ENCODE results near the gene RLN3.
"Not testable (repeated sequence)": the region's sequence is repeated elsewhere in the genome, so short reads cannot be mapped to it uniquely, and the experiment has no call there.

The RLN3 gene

DNA sequence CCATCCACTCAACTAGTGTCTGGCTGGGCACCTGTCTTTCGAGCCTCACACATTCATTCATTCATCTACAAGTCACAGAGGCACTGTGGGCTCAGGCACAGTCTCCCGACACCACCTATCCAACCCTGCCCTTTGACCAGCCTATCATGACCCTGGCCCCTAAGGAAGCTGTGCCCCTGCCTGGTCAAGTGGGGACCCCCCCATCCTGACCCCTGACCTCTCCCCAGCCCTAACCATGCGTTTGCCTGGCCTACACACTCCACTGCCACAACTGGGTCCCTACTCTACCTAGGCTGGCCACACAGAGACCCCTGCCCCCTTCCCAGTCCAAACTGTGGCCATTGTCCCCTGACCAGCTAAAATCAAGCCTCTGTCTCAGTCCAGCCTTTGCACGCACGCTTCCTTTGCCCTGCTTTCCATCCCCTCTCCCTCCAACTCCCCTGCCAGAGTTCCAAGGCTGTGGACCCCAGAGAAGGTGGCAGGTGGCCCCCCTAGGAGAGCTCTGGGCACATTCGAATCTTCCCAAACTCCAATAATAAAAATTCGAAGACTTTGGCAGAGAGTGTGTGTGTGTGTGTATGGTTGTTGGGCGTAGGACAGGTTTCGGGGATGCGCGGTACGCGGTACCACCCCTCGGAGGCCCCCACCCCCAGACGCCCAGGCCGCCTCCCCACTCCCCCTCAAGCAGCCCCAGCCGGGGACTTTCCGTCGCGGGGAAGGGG, 3.2 kb downstream of the RLN3 start:
- no peak overlapping the region for H2BK120ac ChIP-seq (ENCODE audit: low read depth, low read length)
- peak overlapping the region; percentile 59 for H3K4me2 ChIP-seq (ENCODE audit: low read length)
- H3K36me3 ChIP-seq (ENCODE audit: control insufficient read depth, insufficient read depth, low read length), result no peaks in the 10 kb centered on the region
- no peaks in the 10 kb centered on the region for H3K27me3 ChIP-seq (ENCODE audit: insufficient read depth, low read length, poor library complexity)
- H3K9ac ChIP-seq (ENCODE audit: low read length), result peak overlapping the region; percentile 71
- H4K5ac ChIP-seq (ENCODE audit: low read length), result no peak overlapping the region
- H2BK15ac ChIP-seq (replicated peaks; ENCODE audit: low read depth), result no peak overlapping the region
- no peak overlapping the region for H3K18ac ChIP-seq (ENCODE audit: low read length)
- H3K4ac ChIP-seq (ENCODE audit: low read depth, low read length), result no peak overlapping the region
- H2AK5ac ChIP-seq (ENCODE audit: low read length), result no peak overlapping the region
- no peak overlapping the region for H2BK5ac ChIP-seq (ENCODE audit: low read length)
- no peak for DNase-seq
- no peaks in the 10 kb centered on the region for H3K79me1 ChIP-seq (ENCODE audit: low read length)
- no peaks in the 10 kb centered on the region for H3K4me1 ChIP-seq (ENCODE audit: control insufficient read depth, low read depth, low read length)
- no peaks in the 10 kb centered on the region for H3K79me2 ChIP-seq (ENCODE audit: control insufficient read depth, insufficient read depth, low read length)
- H3K4me3 ChIP-seq (ENCODE audit: low read length), result no peak overlapping the region
- H4K8ac ChIP-seq (ENCODE audit: low read depth, low read length), result no peak overlapping the region
- no CpG with 5 or more reads among the region's 20 CpGs for WGBS (ENCODE audit: extremely low coverage, insufficient coverage, low lambda C conversion rate)
- no peak overlapping the region for H3K23ac ChIP-seq (ENCODE audit: low read length)
- H3K27ac ChIP-seq (ENCODE audit: low read depth, low read length), result no peak overlapping the region
- H3K56ac ChIP-seq (ENCODE audit: low read length), result peak overlapping the region; percentile 95

DNA sequence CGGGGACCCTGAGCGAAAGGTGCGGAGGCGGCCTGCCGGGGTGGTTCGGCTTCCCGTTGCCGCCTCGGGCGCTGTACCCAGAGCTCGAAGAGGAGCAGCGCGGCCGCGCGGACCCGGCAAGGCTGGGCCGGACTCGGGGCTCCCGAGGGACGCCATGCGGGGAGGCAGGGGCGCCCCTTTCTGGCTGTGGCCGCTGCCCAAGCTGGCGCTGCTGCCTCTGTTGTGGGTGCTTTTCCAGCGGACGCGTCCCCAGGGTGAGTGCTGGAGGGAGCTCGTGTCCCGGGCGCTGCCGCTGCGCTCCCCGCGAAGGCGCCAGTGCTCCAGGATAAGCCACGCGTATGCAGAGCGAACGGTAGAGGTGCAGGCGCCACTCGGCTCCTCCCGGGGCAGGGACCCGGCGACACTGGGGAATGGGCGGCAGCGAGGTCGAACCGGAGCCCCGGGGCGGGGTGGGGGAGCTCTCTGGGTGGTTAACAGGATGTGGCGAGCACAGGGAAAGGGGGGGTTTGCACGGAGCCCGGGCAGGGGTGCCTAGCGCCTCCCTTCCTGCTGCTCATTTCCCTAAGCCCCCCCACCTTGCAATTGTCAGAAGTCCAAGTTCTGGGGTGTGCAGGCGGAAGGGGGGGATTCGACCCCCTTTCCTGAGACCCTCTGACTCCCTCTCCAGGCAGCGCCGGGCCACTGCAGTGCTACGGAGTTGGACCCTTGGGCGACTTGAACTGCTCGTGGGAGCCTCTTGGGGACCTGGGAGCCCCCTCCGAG, 4.0 kb downstream of the RLN3 start, which contains the start of gene IL27RA:
Gene IL27RA, plus strand, starts transcription at position 44 of the 762 bp plus-strand sequence. Its CDS starts 111 bp downstream, at position 155.
- peak; percentile 63 for DNase-seq
- H3K4me3 ChIP-seq (ENCODE audit: low read length), result peak within 1 kb of the TSS; percentile 65
- H3K79me2 ChIP-seq (ENCODE audit: control insufficient read depth, insufficient read depth, low read length), result no peaks in the 10 kb centered on the region
- H3K27ac ChIP-seq (ENCODE audit: low read depth, low read length), result no peak within 1 kb of the TSS
- H3K36me3 ChIP-seq (ENCODE audit: control insufficient read depth, insufficient read depth, low read length), result no peaks in the 10 kb centered on the region
- peak within 1 kb of the TSS; percentile 59 for H3K4me2 ChIP-seq (ENCODE audit: low read length)
- no peak within 1 kb of the TSS for H2BK120ac ChIP-seq (ENCODE audit: low read depth, low read length)
- H3K9ac ChIP-seq (ENCODE audit: low read length), result peak within 1 kb of the TSS; percentile 71
- H2BK15ac ChIP-seq (replicated peaks; ENCODE audit: low read depth), result no peak within 1 kb of the TSS
- H3K27me3 ChIP-seq (ENCODE audit: insufficient read depth, low read length, poor library complexity), result no peaks in the 10 kb centered on the region
- H3K4ac ChIP-seq (ENCODE audit: low read depth, low read length), result peak within 1 kb of the TSS; percentile 17
- no peaks in the 10 kb centered on the region for H3K4me1 ChIP-seq (ENCODE audit: control insufficient read depth, low read depth, low read length)
- H3K56ac ChIP-seq (ENCODE audit: low read length), result peak within 1 kb of the TSS; percentile 95
- no peak within 1 kb of the TSS for H2AK5ac ChIP-seq (ENCODE audit: low read length)
- no peak within 1 kb of the TSS for H3K23ac ChIP-seq (ENCODE audit: low read length)
- no peaks in the 10 kb centered on the region for H3K79me1 ChIP-seq (ENCODE audit: low read length)
- no peak within 1 kb of the TSS for H4K5ac ChIP-seq (ENCODE audit: low read length)
- H4K8ac ChIP-seq (ENCODE audit: low read depth, low read length), result no peak within 1 kb of the TSS
- peak within 1 kb of the TSS; percentile 6 for H3K18ac ChIP-seq (ENCODE audit: low read length)
- no CpG with 5 or more reads among the region's 63 CpGs for WGBS (ENCODE audit: extremely low coverage, insufficient coverage, low lambda C conversion rate)
- no peak within 1 kb of the TSS for H2BK5ac ChIP-seq (ENCODE audit: low read length)

DNA sequence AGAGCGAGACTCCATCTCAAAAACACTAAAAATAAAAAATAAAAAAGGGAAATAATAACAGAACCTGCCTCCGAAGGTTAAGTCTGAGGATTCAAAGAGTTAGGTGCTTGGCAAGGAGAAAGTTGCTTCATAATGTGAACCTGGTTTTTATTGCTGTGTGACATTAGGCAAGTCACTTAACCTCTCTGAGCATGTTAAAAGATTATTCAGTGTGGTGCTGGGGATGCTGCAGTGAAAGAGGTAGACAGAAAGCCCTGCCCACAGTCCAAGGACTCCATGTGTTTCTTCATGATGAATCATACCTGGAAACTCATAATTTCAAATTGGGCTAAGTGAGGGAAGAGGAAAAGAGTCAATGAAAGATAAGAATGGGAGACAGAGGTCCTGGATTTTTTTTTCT, 6.0 kb downstream of the RLN3 start:
- no peak overlapping the region for H2BK120ac ChIP-seq (ENCODE audit: low read depth, low read length)
- no peak overlapping the region for H3K9ac ChIP-seq (ENCODE audit: low read length)
- H3K4me2 ChIP-seq (ENCODE audit: low read length), result no peak overlapping the region
- no CpG with 5 or more reads among the region's 2 CpGs for WGBS (ENCODE audit: extremely low coverage, insufficient coverage, low lambda C conversion rate)
- no peak overlapping the region for H3K4me3 ChIP-seq (ENCODE audit: low read length)
- H3K23ac ChIP-seq (ENCODE audit: low read length), result no peak overlapping the region
- no peaks in the 10 kb centered on the region for H3K36me3 ChIP-seq (ENCODE audit: control insufficient read depth, insufficient read depth, low read length)
- no peak overlapping the region for H3K27ac ChIP-seq (ENCODE audit: low read depth, low read length)
- no peaks in the 10 kb centered on the region for H3K4me1 ChIP-seq (ENCODE audit: control insufficient read depth, low read depth, low read length)
- H2BK5ac ChIP-seq (ENCODE audit: low read length), result no peak overlapping the region
- H2AK5ac ChIP-seq (ENCODE audit: low read length), result no peak overlapping the region
- H3K18ac ChIP-seq (ENCODE audit: low read length), result no peak overlapping the region
- no peak overlapping the region for H2BK15ac ChIP-seq (replicated peaks; ENCODE audit: low read depth)
- H3K79me2 ChIP-seq (ENCODE audit: control insufficient read depth, insufficient read depth, low read length), result no peaks in the 10 kb centered on the region
- no peak overlapping the region for H4K8ac ChIP-seq (ENCODE audit: low read depth, low read length)
- H3K27me3 ChIP-seq (ENCODE audit: insufficient read depth, low read length, poor library complexity), result no peaks in the 10 kb centered on the region
- no peaks in the 10 kb centered on the region for H3K79me1 ChIP-seq (ENCODE audit: low read length)
- H4K5ac ChIP-seq (ENCODE audit: low read length), result no peak overlapping the region
- DNase-seq, result no peak
- no peak overlapping the region for H3K4ac ChIP-seq (ENCODE audit: low read depth, low read length)
- no peak overlapping the region for H3K56ac ChIP-seq (ENCODE audit: low read length)

DNA sequence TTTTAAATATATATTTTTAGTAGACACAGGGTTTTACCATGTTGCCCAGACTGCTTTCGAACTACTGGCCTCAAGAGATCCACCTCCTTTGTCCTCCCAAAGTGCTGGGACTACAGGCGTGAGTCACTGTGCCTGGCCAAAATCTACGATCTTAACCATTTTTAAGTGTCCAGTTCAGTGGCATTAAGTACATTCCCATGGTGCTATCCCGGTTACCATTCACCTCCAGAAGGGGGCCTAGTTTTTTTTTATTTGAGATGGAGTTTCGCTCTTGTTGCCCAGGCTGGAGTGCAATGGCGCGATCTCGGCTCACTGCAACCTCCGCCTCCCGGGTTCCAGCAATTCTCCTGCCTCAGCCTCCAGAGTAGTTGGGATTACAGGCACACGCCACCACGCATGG, 7.2 kb downstream of the RLN3 start:
- H2BK15ac ChIP-seq (replicated peaks; ENCODE audit: low read depth); H2BK5ac ChIP-seq (ENCODE audit: low read length); H3K4ac ChIP-seq (ENCODE audit: low read depth, low read length); H3K79me1 ChIP-seq (ENCODE audit: low read length); H3K27ac ChIP-seq (ENCODE audit: low read depth, low read length); H4K5ac ChIP-seq (ENCODE audit: low read length); H3K27me3 ChIP-seq (ENCODE audit: insufficient read depth, low read length, poor library complexity); H3K4me3 ChIP-seq (ENCODE audit: low read length); H3K18ac ChIP-seq (ENCODE audit: low read length); H4K8ac ChIP-seq (ENCODE audit: low read depth, low read length); DNase-seq; H3K79me2 ChIP-seq (ENCODE audit: control insufficient read depth, insufficient read depth, low read length); H2BK120ac ChIP-seq (ENCODE audit: low read depth, low read length); H2AK5ac ChIP-seq (ENCODE audit: low read length); H3K9ac ChIP-seq (ENCODE audit: low read length); H3K4me2 ChIP-seq (ENCODE audit: low read length); H3K36me3 ChIP-seq (ENCODE audit: control insufficient read depth, insufficient read depth, low read length); H3K56ac ChIP-seq (ENCODE audit: low read length); H3K23ac ChIP-seq (ENCODE audit: low read length); H3K4me1 ChIP-seq (ENCODE audit: control insufficient read depth, low read depth, low read length): not testable (repeated sequence)
- WGBS (ENCODE audit: extremely low coverage, insufficient coverage, low lambda C conversion rate), result no CpG with 5 or more reads among the region's 12 CpGs

DNA sequence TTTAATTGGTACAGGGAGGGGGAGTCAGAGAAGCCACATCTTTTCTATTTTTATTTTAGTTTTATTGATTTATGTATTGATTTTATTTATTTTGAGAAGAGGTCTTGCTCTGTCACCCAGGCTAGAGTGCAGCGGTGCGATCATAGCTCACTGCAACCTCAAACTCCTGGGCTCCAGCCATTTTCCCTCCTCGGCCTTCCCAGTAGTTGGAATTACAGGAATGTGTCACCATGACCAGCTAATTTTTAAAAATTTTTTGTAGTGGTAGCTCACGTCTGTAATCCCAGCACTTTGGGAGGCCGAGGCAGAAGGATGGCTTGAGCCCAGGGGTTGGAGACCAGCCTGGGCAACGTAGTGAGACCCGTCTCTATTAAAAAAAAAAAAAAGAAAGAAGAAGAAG, 7.8 kb downstream of the RLN3 start:
- WGBS (ENCODE audit: extremely low coverage, insufficient coverage, low lambda C conversion rate), result no CpG with 5 or more reads among the region's 7 CpGs
- Histone ChIP-seq H2AK5ac (ENCODE audit: low read length) (no peak overlapping the region), H3K23ac (ENCODE audit: low read length) (no peak overlapping the region), H3K9ac (ENCODE audit: low read length) (no peak overlapping the region), H3K4me3 (ENCODE audit: low read length) (no peak overlapping the region), H3K27me3 (ENCODE audit: insufficient read depth, low read length, poor library complexity) (no peaks in the 10 kb centered on the region), H4K8ac (ENCODE audit: low read depth, low read length) (no peak overlapping the region), H3K36me3 (ENCODE audit: control insufficient read depth, insufficient read depth, low read length) (no peaks in the 10 kb centered on the region), H2BK15ac (replicated peaks; ENCODE audit: low read depth) (no peak overlapping the region), H3K4me2 (ENCODE audit: low read length) (no peak overlapping the region), H3K79me1 (ENCODE audit: low read length) (no peaks in the 10 kb centered on the region), H3K4me1 (ENCODE audit: control insufficient read depth, low read depth, low read length) (no peaks in the 10 kb centered on the region), H3K56ac (ENCODE audit: low read length) (no peak overlapping the region), H3K27ac (ENCODE audit: low read depth, low read length) (no peak overlapping the region), H3K18ac (ENCODE audit: low read length) (no peak overlapping the region), H2BK120ac (ENCODE audit: low read depth, low read length) (no peak overlapping the region), H3K79me2 (ENCODE audit: control insufficient read depth, insufficient read depth, low read length) (no peaks in the 10 kb centered on the region), H2BK5ac (ENCODE audit: low read length) (no peak overlapping the region), H3K4ac (ENCODE audit: low read depth, low read length) (no peak overlapping the region), H4K5ac (ENCODE audit: low read length) (no peak overlapping the region)
- DNase-seq, result peak; percentile 61
